ENCODE results near the gene RCHY1.

DNA sequence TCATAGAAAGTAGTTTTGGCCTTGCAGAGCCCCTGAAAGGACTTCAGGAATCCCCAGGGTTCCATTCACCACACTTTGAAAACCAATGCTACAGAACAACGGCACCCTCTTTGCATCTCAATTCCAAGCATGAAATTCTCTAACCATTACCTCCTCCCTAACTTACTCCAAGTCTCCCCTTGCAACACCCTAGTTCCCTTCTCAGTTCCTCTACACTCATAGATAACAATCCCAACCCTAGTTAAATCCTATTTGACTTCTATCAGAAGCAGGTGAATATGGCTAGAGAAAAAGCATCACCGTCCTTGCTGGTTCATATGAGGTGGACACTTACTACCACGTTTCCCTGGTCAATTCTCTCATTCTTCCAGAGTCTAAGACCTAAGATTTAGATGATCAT lies 2.4 kb downstream of the RCHY1 start:
- TF ChIP-seq, protein P1, sequence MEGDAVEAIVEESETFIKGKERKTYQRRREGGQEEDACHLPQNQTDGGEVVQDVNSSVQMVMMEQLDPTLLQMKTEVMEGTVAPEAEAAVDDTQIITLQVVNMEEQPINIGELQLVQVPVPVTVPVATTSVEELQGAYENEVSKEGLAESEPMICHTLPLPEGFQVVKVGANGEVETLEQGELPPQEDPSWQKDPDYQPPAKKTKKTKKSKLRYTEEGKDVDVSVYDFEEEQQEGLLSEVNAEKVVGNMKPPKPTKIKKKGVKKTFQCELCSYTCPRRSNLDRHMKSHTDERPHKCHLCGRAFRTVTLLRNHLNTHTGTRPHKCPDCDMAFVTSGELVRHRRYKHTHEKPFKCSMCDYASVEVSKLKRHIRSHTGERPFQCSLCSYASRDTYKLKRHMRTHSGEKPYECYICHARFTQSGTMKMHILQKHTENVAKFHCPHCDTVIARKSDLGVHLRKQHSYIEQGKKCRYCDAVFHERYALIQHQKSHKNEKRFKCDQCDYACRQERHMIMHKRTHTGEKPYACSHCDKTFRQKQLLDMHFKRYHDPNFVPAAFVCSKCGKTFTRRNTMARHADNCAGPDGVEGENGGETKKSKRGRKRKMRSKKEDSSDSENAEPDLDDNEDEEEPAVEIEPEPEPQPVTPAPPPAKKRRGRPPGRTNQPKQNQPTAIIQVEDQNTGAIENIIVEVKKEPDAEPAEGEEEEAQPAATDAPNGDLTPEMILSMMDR (IDR thresholded peaks at IDR 0.05), result no peak
- TF ChIP-seq POLR2AphosphoS5 (IDR thresholded peaks at IDR 0.05), result no peak
